ENCODE data around the gene GATC. TPM values are rescaled to one million over a fixed set of nuclear protein-coding genes. Genes with fewer than 3 reads are reported as not detected.

Gene GATC
- total RNA-seq, 1 donor from 2014 or later: 35.2 TPM

- Mint-ChIP-seq H3K9me3 (no peaks in the 10 kb centered on the region), H3K4me1 (peaks cover 33% of the 10 kb centered on the region), H3K36me3 (ENCODE audit: low read depth) (peaks cover 28% of the 10 kb centered on the region), H3K27ac (peak within 1 kb of the TSS; percentile 86), H3K27me3 (no peaks in the 10 kb centered on the region), H3K4me3 (peak within 1 kb of the TSS; percentile 90)
- ChIA-PET CTCF (interaction anchor here (0.9 to 2.7 kb wide), 6 partner anchors 11 to 66 kb away, joined by 3 to 16 read pairs (median 6); partner anchors contain the start of genes COX6A1 and DYNLL1), POLR2A (interaction anchor here (0.5 to 3.5 kb wide), 21 partner anchors 11 to 357 kb away, joined by 3 to 54 read pairs (median 5); partner anchors contain the start of genes ACADS, COQ5, COX6A1 and DYNLL1)
- DNase-seq: peak; percentile 99
- TF ChIP-seq, protein P1, sequence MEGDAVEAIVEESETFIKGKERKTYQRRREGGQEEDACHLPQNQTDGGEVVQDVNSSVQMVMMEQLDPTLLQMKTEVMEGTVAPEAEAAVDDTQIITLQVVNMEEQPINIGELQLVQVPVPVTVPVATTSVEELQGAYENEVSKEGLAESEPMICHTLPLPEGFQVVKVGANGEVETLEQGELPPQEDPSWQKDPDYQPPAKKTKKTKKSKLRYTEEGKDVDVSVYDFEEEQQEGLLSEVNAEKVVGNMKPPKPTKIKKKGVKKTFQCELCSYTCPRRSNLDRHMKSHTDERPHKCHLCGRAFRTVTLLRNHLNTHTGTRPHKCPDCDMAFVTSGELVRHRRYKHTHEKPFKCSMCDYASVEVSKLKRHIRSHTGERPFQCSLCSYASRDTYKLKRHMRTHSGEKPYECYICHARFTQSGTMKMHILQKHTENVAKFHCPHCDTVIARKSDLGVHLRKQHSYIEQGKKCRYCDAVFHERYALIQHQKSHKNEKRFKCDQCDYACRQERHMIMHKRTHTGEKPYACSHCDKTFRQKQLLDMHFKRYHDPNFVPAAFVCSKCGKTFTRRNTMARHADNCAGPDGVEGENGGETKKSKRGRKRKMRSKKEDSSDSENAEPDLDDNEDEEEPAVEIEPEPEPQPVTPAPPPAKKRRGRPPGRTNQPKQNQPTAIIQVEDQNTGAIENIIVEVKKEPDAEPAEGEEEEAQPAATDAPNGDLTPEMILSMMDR (IDR thresholded peaks at IDR 0.05): no peak
- intact Hi-C loops (cut with micrococcal nuclease): loop anchor here (1.0 to 2.0 kb wide), 6 partner anchors 15 to 112 kb away; partner anchors contain the start of genes GATC, POP5, RNF10 and TRIAP1
- ATAC-seq (ENCODE audit: low read depth): peak; percentile 88
These were observed 23.4 kb downstream of the GATC start, which contains the start of gene SRSF9 for GRCh38 chr12:120469450-120470149. TSS of gene SRSF9 (minus strand) at chr12:120469748. CDS start at chr12:120469609, 139 bp downstream.

DNA sequence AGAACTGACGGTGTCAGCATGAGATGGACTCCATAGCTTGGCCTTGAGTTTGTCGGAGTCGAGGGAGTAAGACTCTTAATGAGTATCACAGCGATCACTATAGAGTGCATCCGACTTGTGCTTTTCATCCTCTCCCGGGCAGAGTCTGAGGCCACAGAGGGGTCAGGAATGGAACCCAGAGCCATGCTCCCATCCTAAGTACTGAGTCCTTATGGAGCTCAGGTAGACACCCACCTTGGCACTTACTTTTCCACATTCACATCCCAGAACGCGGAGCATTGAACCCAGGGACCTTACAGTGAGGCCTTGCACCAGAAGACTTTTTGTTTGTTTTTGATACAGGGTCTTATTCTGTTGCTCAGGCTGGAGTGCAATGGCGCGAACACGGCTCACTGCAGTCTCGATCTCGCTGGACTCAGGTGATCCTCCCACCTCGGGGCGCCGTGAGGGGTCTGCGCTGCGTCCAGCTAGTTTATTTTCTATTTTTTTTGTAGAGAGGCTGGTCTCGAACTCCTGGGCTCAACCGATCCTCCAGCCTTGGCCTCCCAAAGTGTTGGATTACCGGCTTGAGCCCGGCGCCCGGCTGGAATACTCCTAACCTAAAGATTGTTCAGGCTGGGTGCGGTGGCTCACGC, 24.0 kb downstream of the GATC start:
- Mint-ChIP-seq H3K36me3 (ENCODE audit: low read depth) (peaks cover 21% of the 10 kb centered on the region), H3K27me3 (no peaks in the 10 kb centered on the region), H3K9me3 (no peaks in the 10 kb centered on the region), H3K4me1 (peaks cover 33% of the 10 kb centered on the region), H3K4me3 (peak overlapping the region; percentile 90), H3K27ac (peak overlapping the region; percentile 82)
- CTCF ChIA-PET: interaction anchor here (0.9 to 2.7 kb wide), 5 partner anchors 25 to 66 kb away, joined by 3 to 16 read pairs (median 4); partner anchors contain the start of genes COX6A1 and DYNLL1
- intact Hi-C loops (cut with micrococcal nuclease): no loop called here
- POLR2A ChIA-PET: interaction anchor here (0.5 to 3.5 kb wide), 10 partner anchors 11 to 358 kb away, joined by 3 to 54 read pairs (median 7); partner anchors contain the start of genes COX6A1, DYNLL1, RNF10 and RNU4-1
- TF ChIP-seq, protein P1 (IDR thresholded peaks at IDR 0.05): no peak
- DNase-seq (no peak), ATAC-seq (ENCODE audit: low read depth) (peak; percentile 2)

- peaks cover 15% of the 10 kb centered on the region for H3K4me1 Mint-ChIP-seq
- CTCF ChIA-PET: no interaction called here
- no peak overlapping the region for H3K27ac Mint-ChIP-seq
- POLR2A ChIA-PET: no interaction called here
- intact Hi-C loops (cut with micrococcal nuclease): no loop called here
- no peak for ATAC-seq (ENCODE audit: low read depth)
- no peaks in the 10 kb centered on the region for H3K9me3 Mint-ChIP-seq
- no peak for DNase-seq
- H3K4me3 Mint-ChIP-seq: no peak overlapping the region
- TF ChIP-seq, protein P1 (IDR thresholded peaks at IDR 0.05): no peak
- H3K27me3 Mint-ChIP-seq: no peaks in the 10 kb centered on the region
- peaks cover 7% of the 10 kb centered on the region for H3K36me3 Mint-ChIP-seq (ENCODE audit: low read depth)
These were observed 26.3 kb downstream of the GATC start for GRCh38 chr12:120472521-120472920.

GRCh38 chr12:120473807-120474615, 27.8 kb downstream of the GATC start:
- H3K27me3 Mint-ChIP-seq: no peaks in the 10 kb centered on the region
- ChIA-PET POLR2A (interaction anchor here (0.6 to 2.5 kb wide), 2 partner anchors 22 to 183 kb away, joined by 3 to 7 read pairs; partner anchors contain the start of gene DYNLL1), CTCF (no interaction called here)
- no peaks in the 10 kb centered on the region for H3K9me3 Mint-ChIP-seq
- no peak overlapping the region for H3K4me3 Mint-ChIP-seq
- no peaks in the 10 kb centered on the region for H3K36me3 Mint-ChIP-seq (ENCODE audit: low read depth)
- H3K27ac Mint-ChIP-seq: no peak overlapping the region
- no peak for ATAC-seq (ENCODE audit: low read depth)
- TF ChIP-seq, protein P1 (IDR thresholded peaks at IDR 0.05): no peak
- intact Hi-C loops (cut with micrococcal nuclease): no loop called here
- DNase-seq: no peak
- peaks cover 6% of the 10 kb centered on the region for H3K4me1 Mint-ChIP-seq

Data from activated B cell treated with CpG ODN at 0.5 μM for 24 hours (primary cell).